GM19043 (cell line): ENCODE results near the gene UBL3.

Experiments used
- ATAC-seq: cut with Tn5 transposase; IDR thresholded peaks from one replicate; pipeline ENCODE4 v1.9.1; 2021; ENCODE audit warnings: low read depth; ENCODE audit not compliant: unreplicated experiment

The UBL3 gene

DNA sequence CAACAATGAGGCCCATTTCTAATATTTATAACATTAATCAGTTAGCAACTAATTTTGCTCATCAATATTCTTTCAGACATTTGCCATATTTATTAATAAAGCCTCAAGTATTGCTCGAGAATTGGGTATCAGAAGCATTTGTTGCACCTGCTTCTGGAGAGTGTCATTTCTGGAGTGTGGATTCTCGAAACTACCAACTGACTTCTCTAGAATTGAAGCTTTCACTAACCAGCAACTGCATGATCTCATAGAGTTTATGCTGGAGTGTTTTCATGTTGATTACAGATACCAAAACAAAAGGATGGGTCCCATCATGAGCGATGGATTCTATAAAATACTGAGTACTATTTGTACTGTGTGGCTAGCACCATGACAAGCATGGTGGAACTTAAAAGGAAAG lies 133.9 kb downstream of the UBL3 start:
- no peak for ATAC-seq
